T-cell (primary cell): Measurements from ENCODE around the gene DPP6. TPM values are rescaled to one million over a fixed set of nuclear protein-coding genes. Genes with fewer than 3 reads are reported as not detected.

Experiments used
- ATAC-seq, 4 experiments: fragments of 200-7000 bp in 3 of 4; fragments of 150-1000 bp in 1 of 4; cut with Tn5 transposase; replicated peaks in 1 of 4; 1 replicate in 3 of 4; 2 replicates in 1 of 4; pipeline ENCODE4 v1.10.0; 2021; ENCODE audit warnings: moderate library complexity in 3 of 4, mild to moderate bottlenecking in 2 of 4, moderate number of reproducible peaks in 1 of 4
- CTCF ChIA-PET, 2 donors: fragments of 300-600 bp; sonication (Branson Sonifier 250); formaldehyde crosslinking; loops; one replicate each; lab custom pipeline; 2022; ENCODE audit warnings: antibody characterized with exemption in 2 of 2; lab: Charles Lee
- POLR2A ChIA-PET, 2 donors: fragments of 300-600 bp; sonication (Branson Sonifier 250); formaldehyde crosslinking; loops; one replicate each; lab custom pipeline; 2022; ENCODE audit warnings: antibody characterized with exemption in 2 of 2; lab: Charles Lee
- DNase-seq, 35 experiments: peaks; one replicate each; pipeline versions ENCODE4 v3.0.0 to v3.0.0-alpha.2; 2013 to 2023
- H3K27ac ChIP-seq: one replicate; pipeline ENCODE4 v1.5.1; 2013; ENCODE audit warnings: low read length
- H3K27me3 ChIP-seq, 2 experiments: replicated peaks in 1 of 2; 1 replicate in 1 of 2; 2 replicates in 1 of 2; pipeline versions ENCODE4 v1.6.1 to v1.7.0; 2013; ENCODE audit warnings: low read length in 1 of 2, mixed read lengths in 1 of 2; ENCODE audit not compliant: control insufficient read depth in 2 of 2, insufficient read depth in 2 of 2; ENCODE audit errors: extremely low read depth in 1 of 2
- H3K36me3 ChIP-seq, 2 donors: 1 replicate in 1 of 2; 2 replicates in 1 of 2; pipeline versions ENCODE4 v1.6.1 to v1.7.0; 2013; ENCODE audit warnings: low read length in 1 of 2; ENCODE audit not compliant: control insufficient read depth in 2 of 2, insufficient read depth in 1 of 2; ENCODE audit errors: extremely low read depth in 1 of 2
- H3K4me1 ChIP-seq, 2 experiments: 1 replicate in 1 of 2; 2 replicates in 1 of 2; pipeline versions ENCODE4 v1.6.1 to v1.7.0; 2013; ENCODE audit warnings: low read length in 2 of 2, mixed read lengths in 1 of 2; ENCODE audit not compliant: insufficient read depth in 2 of 2, control insufficient read depth in 1 of 2; ENCODE audit errors: extremely low read depth in 1 of 2
- H3K4me3 ChIP-seq, 2 donors: 1 replicate in 1 of 2; 2 replicates in 1 of 2; pipeline versions ENCODE4 v1.5.1 to v1.7.0; 2013; ENCODE audit warnings: mild to moderate bottlenecking in 2 of 2, low read length in 1 of 2, moderate library complexity in 1 of 2; ENCODE audit not compliant: control insufficient read depth in 1 of 2; ENCODE audit errors: extremely low read depth in 1 of 2
- H3K9me3 ChIP-seq: 2 replicates; pipeline ENCODE4 v1.7.0; 2013
- H3K27ac Mint-ChIP-seq, 2 donors: one replicate each; pipeline ENCODE4 v1.8.0; 2020 to 2021; ENCODE audit warnings: mild to moderate bottlenecking in 2 of 2, mixed read lengths in 2 of 2
- H3K27me3 Mint-ChIP-seq, 2 donors: one replicate each; pipeline ENCODE4 v1.8.0; 2021 to 2022; ENCODE audit warnings: mixed read lengths in 2 of 2
- H3K36me3 Mint-ChIP-seq: one replicate; pipeline ENCODE4 v1.8.0; 2021; ENCODE audit warnings: mixed read lengths
- H3K4me1 Mint-ChIP-seq, 3 donors: one replicate each; pipeline ENCODE4 v1.8.0; 2020 to 2022; ENCODE audit warnings: mixed read lengths in 3 of 3, mild to moderate bottlenecking in 1 of 3
- H3K4me3 Mint-ChIP-seq, 3 donors: one replicate each; pipeline ENCODE4 v1.8.0; 2020 to 2022; ENCODE audit warnings: mild to moderate bottlenecking in 3 of 3, mixed read lengths in 3 of 3, moderate library complexity in 3 of 3
- H3K9me3 Mint-ChIP-seq, 3 donors: one replicate each; pipeline ENCODE4 v1.8.0; 2020 to 2022; ENCODE audit warnings: mixed read lengths in 3 of 3
- WGBS: methylation state at CpG from one replicate; pipeline ENCODE4 v1.1.5; 2013; ENCODE audit warnings: missing lambda C conversion rate; ENCODE audit not compliant: insufficient coverage; 5-methylcytosine and 5-hydroxymethylcytosine counted together
- total RNA-seq, 35 experiments: library from RNA in 6 of 35; stranded (reverse) in 6 of 35; fragments of 120-200 nt in 1 of 35; gene quantifications; one replicate each; pipeline versions ENCODE4 v1.2.1 to v1.2.4 and lab custom pipeline; 2013 to 2026

DPP6 gene
- total RNA-seq, 5 donors from 2014 or later (not counting 1 experiment from before 2014, with no cell fraction given) = not detected

GRCh38 chr7:154685564-154685901 lies 633.3 kb downstream of the DPP6 start:
- Mint-ChIP-seq H3K4me1 (no peaks in the 10 kb centered on the region), H3K36me3 (no peaks in the 10 kb centered on the region), H3K27ac (no peak overlapping the region), H3K9me3 (peaks cover 0 to 5% (median 0%) of the 10 kb centered on the region in 3 donors), H3K27me3 (no peaks in the 10 kb centered on the region), H3K4me3 (no peak overlapping the region)
- Histone ChIP-seq H3K9me3 (no peaks in the 10 kb centered on the region), H3K27ac (no peak overlapping the region), H3K4me3 (no peak overlapping the region), H3K36me3 (no peaks in the 10 kb centered on the region), H3K4me1 (no peaks in the 10 kb centered on the region), H3K27me3 (no peaks in the 10 kb centered on the region)
- WGBS = no CpG with 5 or more reads among the region's 1 CpG
- DNase-seq (no peak), ATAC-seq (no peak)
- POLR2A ChIA-PET = no interaction called here
- CTCF ChIA-PET = no interaction called here

- Mint-ChIP-seq H3K36me3 (no peaks in the 10 kb centered on the region), H3K4me3 (no peak overlapping the region), H3K9me3 (peaks cover 0 to 5% (median 0%) of the 10 kb centered on the region in 3 donors), H3K4me1 (no peaks in the 10 kb centered on the region), H3K27ac (no peak overlapping the region), H3K27me3 (no peaks in the 10 kb centered on the region)
- no peak overlapping the region for H3K4me3 ChIP-seq
- ChIA-PET POLR2A (no interaction called here), CTCF (interaction anchor here in 1 of 2 donors (0.6 to 0.7 kb wide), 2 partner anchors 26 to 1254 kb away, joined by 4 to 9 read pairs; no protein-coding TSS in a partner anchor)
- no peak for DNase-seq
- no peaks in the 10 kb centered on the region for H3K36me3 ChIP-seq
- H3K27ac ChIP-seq = no peak overlapping the region
- no peak for ATAC-seq
- 60% methylated on average over 1 of the region's 4 CpGs for WGBS
- no peaks in the 10 kb centered on the region for H3K4me1 ChIP-seq
- H3K27me3 ChIP-seq = no peaks in the 10 kb centered on the region
- H3K9me3 ChIP-seq = no peaks in the 10 kb centered on the region
Observed at GRCh38 chr7:154686305-154686704, 634.1 kb downstream of the DPP6 start.

- H3K27me3 Mint-ChIP-seq = no peaks in the 10 kb centered on the region
- no peaks in the 10 kb centered on the region for H3K36me3 Mint-ChIP-seq
- DNase-seq (no peak), ATAC-seq (no peak)
- no peaks in the 10 kb centered on the region for H3K4me1 ChIP-seq
- no peak overlapping the region for H3K4me3 Mint-ChIP-seq
- H3K9me3 ChIP-seq = no peaks in the 10 kb centered on the region
- 84% methylated on average over 2 of the region's 3 CpGs for WGBS
- H3K9me3 Mint-ChIP-seq = no peaks in the 10 kb centered on the region
- H3K36me3 ChIP-seq = no peaks in the 10 kb centered on the region
- H3K4me1 Mint-ChIP-seq = no peaks in the 10 kb centered on the region
- H3K27ac ChIP-seq = no peak overlapping the region
- H3K27me3 ChIP-seq = no peaks in the 10 kb centered on the region
- H3K4me3 ChIP-seq = no peak overlapping the region
- CTCF ChIA-PET = no interaction called here
- H3K27ac Mint-ChIP-seq = no peak overlapping the region
- POLR2A ChIA-PET = no interaction called here
Observed at GRCh38 chr7:154688952-154689351, 636.8 kb downstream of the DPP6 start.

GRCh38 chr7:154690411-154690810 lies 638.2 kb downstream of the DPP6 start:
- ChIA-PET POLR2A (no interaction called here), CTCF (no interaction called here)
- Histone ChIP-seq H3K4me3 (no peak overlapping the region), H3K27ac (no peak overlapping the region), H3K9me3 (no peaks in the 10 kb centered on the region), H3K27me3 (peaks cover 0 to under 1% of the 10 kb centered on the region in 2 experiments), H3K4me1 (no peaks in the 10 kb centered on the region), H3K36me3 (no peaks in the 10 kb centered on the region)
- no peak for DNase-seq
- no peaks in the 10 kb centered on the region for H3K4me1 Mint-ChIP-seq
- H3K9me3 Mint-ChIP-seq = peaks cover 0 to 6% (median 0%) of the 10 kb centered on the region in 3 donors
- H3K27me3 Mint-ChIP-seq = no peaks in the 10 kb centered on the region
- no peak overlapping the region for H3K4me3 Mint-ChIP-seq
- no CpG with 5 or more reads among the region's 3 CpGs for WGBS
- H3K36me3 Mint-ChIP-seq = no peaks in the 10 kb centered on the region
- ATAC-seq = no peak
- H3K27ac Mint-ChIP-seq = no peak overlapping the region

GRCh38 chr7:154693661-154694060 lies 641.5 kb downstream of the DPP6 start:
- DNase-seq = no peak
- POLR2A ChIA-PET = no interaction called here
- no peaks in the 10 kb centered on the region for H3K36me3 ChIP-seq
- no peaks in the 10 kb centered on the region for H3K4me1 ChIP-seq
- H3K27ac ChIP-seq = no peak overlapping the region
- no peak overlapping the region for H3K4me3 Mint-ChIP-seq
- H3K9me3 ChIP-seq = no peaks in the 10 kb centered on the region
- H3K9me3 Mint-ChIP-seq = peaks cover 0 to 8% (median 0%) of the 10 kb centered on the region in 3 donors
- H3K27me3 Mint-ChIP-seq = no peaks in the 10 kb centered on the region
- H3K27ac Mint-ChIP-seq = no peak overlapping the region
- H3K4me3 ChIP-seq = no peak overlapping the region
- CTCF ChIA-PET = no interaction called here
- WGBS = 81% methylated on average over 4 of the region's 4 CpGs
- H3K36me3 Mint-ChIP-seq = no peaks in the 10 kb centered on the region
- H3K4me1 Mint-ChIP-seq = no peaks in the 10 kb centered on the region
- peaks cover 0 to 5% of the 10 kb centered on the region in 2 experiments for H3K27me3 ChIP-seq
- ATAC-seq = no peak

- peaks cover 0 to 5% of the 10 kb centered on the region in 2 experiments for H3K27me3 ChIP-seq
- Mint-ChIP-seq H3K27me3 (no peaks in the 10 kb centered on the region), H3K4me3 (no peak overlapping the region), H3K4me1 (no peaks in the 10 kb centered on the region), H3K27ac (no peak overlapping the region), H3K9me3 (peaks cover 0 to 8% (median 0%) of the 10 kb centered on the region in 3 donors), H3K36me3 (no peaks in the 10 kb centered on the region)
- ChIA-PET POLR2A (no interaction called here), CTCF (no interaction called here)
- no peak for DNase-seq
- no peaks in the 10 kb centered on the region for H3K36me3 ChIP-seq
- H3K9me3 ChIP-seq = no peaks in the 10 kb centered on the region
- no peak for ATAC-seq
- H3K4me3 ChIP-seq = no peak overlapping the region
- WGBS = 83% methylated on average over 12 of the region's 14 CpGs
- no peak overlapping the region for H3K27ac ChIP-seq
- H3K4me1 ChIP-seq = no peaks in the 10 kb centered on the region
Observed at GRCh38 chr7:154695836-154696235, 643.6 kb downstream of the DPP6 start.

- Mint-ChIP-seq H3K9me3 (peaks cover 0 to 8% (median 0%) of the 10 kb centered on the region in 3 donors), H3K36me3 (no peaks in the 10 kb centered on the region), H3K27ac (no peak overlapping the region), H3K4me3 (no peak overlapping the region), H3K27me3 (no peaks in the 10 kb centered on the region), H3K4me1 (no peaks in the 10 kb centered on the region)
- Histone ChIP-seq H3K4me1 (no peaks in the 10 kb centered on the region), H3K4me3 (no peak overlapping the region), H3K27ac (no peak overlapping the region), H3K36me3 (no peaks in the 10 kb centered on the region), H3K27me3 (peaks cover 0 to 5% of the 10 kb centered on the region in 2 experiments), H3K9me3 (no peaks in the 10 kb centered on the region)
- 86% methylated on average over 8 of the region's 8 CpGs for WGBS
- DNase-seq = no peak
- CTCF ChIA-PET = no interaction called here
- ATAC-seq = no peak
- POLR2A ChIA-PET = no interaction called here
Observed at GRCh38 chr7:154696556-154696955, 644.4 kb downstream of the DPP6 start.
